NB4 (cell line): ENCODE data around the gene GID8.

ENCODE experiments used
- MYC ChIP-seq: IDR thresholded peaks from 2 replicates; pipeline ENCODE4 v1.6.1; 2011; ENCODE audit warnings: low read depth, low read length
- POLR2A ChIP-seq: IDR thresholded peaks from 2 replicates; pipeline ENCODE4 v1.6.1; 2011; ENCODE audit warnings: mild to moderate bottlenecking; ENCODE audit not compliant: insufficient read length; ENCODE audit errors: extremely low read depth
- TF ChIP-seq, protein P1 (sequence below): IDR thresholded peaks from one replicate; pipeline ENCODE4 v1.5.1; 2012; ENCODE audit warnings: low read depth, low read length

DNA sequence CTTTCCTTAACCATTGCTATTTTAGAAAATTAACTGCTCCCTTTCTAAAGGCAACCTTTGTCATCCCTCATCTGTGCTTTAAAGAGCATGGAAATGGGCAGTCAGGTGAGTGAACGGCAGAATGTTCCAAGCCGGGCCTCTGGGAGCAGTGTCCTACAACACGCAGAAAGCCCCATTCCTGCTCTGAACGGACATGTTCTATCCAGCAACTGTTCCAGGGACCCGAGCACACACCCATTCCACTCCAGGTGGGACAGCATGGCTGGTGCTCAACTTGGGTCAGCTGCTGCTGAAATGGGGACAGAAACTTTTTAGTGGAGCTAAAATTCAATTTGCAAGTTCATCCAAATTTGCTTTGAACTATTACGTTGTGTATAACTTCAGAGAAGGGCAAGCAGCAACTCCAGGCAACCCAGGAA lies 38.3 kb upstream of the GID8 start:
- TF ChIP-seq MYC (no peak), POLR2A (no peak)
- TF ChIP-seq, protein P1, sequence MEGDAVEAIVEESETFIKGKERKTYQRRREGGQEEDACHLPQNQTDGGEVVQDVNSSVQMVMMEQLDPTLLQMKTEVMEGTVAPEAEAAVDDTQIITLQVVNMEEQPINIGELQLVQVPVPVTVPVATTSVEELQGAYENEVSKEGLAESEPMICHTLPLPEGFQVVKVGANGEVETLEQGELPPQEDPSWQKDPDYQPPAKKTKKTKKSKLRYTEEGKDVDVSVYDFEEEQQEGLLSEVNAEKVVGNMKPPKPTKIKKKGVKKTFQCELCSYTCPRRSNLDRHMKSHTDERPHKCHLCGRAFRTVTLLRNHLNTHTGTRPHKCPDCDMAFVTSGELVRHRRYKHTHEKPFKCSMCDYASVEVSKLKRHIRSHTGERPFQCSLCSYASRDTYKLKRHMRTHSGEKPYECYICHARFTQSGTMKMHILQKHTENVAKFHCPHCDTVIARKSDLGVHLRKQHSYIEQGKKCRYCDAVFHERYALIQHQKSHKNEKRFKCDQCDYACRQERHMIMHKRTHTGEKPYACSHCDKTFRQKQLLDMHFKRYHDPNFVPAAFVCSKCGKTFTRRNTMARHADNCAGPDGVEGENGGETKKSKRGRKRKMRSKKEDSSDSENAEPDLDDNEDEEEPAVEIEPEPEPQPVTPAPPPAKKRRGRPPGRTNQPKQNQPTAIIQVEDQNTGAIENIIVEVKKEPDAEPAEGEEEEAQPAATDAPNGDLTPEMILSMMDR, result no peak
